Measurements from ENCODE around the gene WDFY3. TPM values are rescaled to one million over a fixed set of nuclear protein-coding genes. Genes with fewer than 3 reads are reported as not detected.
A peak's percentile ranks its signal among the peaks of the same experiment; 100 is the strongest.

WDFY3 gene
- total RNA-seq, 2 experiments from 2014 or later, result 0.09 to 0.38 TPM

DNA sequence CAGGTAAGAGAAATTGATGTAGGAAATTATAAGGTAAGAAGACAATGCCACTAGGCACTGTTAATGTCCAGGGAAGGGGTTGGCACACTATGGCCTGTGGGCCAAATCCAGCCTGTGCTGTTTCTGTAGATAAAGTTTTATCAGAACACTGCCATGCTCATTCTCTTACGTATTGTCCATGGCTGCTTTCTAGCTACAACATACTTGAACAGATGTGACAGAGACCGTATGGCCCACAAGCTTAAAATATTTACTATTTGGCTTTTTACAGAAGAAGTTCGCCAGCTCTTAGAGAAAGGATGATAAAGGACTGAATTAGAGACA lies 215.6 kb downstream of the WDFY3 start:
- H3K4me3 Mint-ChIP-seq, result no peak overlapping the region
- DNase-seq (no peak), ATAC-seq (no peak)
- H3K36me3 Mint-ChIP-seq (ENCODE audit: low read depth), result no peaks in the 10 kb centered on the region
- ChIA-PET POLR2A (no interaction called here), CTCF (interaction anchor here (0.7 to 3.1 kb wide), 6 partner anchors 20 to 539 kb away, joined by 3 to 17 read pairs (median 4); no protein-coding TSS in a partner anchor)
- no peaks in the 10 kb centered on the region for H3K27me3 Mint-ChIP-seq
- H3K4me1 Mint-ChIP-seq (ENCODE audit: low read depth), result no peaks in the 10 kb centered on the region
- H3K9me3 Mint-ChIP-seq, result no peaks in the 10 kb centered on the region
- intact Hi-C loops (cut with micrococcal nuclease), result loop anchor here (2.0 kb wide), 1 partner anchor 220 kb away; no protein-coding TSS in a partner anchor
- no peak overlapping the region for H3K27ac Mint-ChIP-seq
- TF ChIP-seq, protein P1, sequence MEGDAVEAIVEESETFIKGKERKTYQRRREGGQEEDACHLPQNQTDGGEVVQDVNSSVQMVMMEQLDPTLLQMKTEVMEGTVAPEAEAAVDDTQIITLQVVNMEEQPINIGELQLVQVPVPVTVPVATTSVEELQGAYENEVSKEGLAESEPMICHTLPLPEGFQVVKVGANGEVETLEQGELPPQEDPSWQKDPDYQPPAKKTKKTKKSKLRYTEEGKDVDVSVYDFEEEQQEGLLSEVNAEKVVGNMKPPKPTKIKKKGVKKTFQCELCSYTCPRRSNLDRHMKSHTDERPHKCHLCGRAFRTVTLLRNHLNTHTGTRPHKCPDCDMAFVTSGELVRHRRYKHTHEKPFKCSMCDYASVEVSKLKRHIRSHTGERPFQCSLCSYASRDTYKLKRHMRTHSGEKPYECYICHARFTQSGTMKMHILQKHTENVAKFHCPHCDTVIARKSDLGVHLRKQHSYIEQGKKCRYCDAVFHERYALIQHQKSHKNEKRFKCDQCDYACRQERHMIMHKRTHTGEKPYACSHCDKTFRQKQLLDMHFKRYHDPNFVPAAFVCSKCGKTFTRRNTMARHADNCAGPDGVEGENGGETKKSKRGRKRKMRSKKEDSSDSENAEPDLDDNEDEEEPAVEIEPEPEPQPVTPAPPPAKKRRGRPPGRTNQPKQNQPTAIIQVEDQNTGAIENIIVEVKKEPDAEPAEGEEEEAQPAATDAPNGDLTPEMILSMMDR (IDR thresholded peaks at IDR 0.05), result no peak

DNA sequence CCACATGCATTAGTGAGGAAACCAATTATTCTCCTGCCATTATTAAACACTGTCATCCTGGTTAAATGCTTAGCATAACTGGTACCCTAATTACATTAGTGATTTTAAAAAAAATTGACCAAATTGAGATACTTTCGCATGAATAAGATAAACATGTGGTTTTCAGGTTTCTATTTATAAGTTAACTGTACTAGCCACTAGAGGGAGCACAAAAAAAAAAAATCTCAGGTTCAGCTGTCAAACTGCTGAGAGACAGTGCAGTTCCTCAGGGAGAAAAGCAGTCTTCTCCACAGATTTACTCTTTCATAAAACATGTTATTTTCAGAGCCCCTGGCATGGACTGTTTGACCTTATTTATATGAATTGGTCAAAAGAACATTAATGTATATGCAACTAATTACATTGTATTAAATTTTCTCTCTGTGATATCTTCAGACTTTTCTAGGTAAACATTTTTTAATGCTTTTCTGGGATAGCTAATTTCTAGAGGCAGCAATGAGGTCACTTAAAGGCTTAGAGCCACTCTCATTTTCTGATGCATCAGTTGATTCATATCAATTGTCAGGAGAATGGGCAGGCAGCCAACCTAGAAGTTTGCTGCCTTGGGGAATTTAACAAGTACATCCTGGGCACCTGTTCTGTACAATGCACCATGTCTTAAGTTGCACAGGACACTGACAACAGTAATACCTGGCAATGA lies 216.1 kb downstream of the WDFY3 start:
- POLR2A ChIA-PET, result no interaction called here
- H3K4me3 Mint-ChIP-seq, result no peak overlapping the region
- H3K36me3 Mint-ChIP-seq (ENCODE audit: low read depth), result no peaks in the 10 kb centered on the region

DNA sequence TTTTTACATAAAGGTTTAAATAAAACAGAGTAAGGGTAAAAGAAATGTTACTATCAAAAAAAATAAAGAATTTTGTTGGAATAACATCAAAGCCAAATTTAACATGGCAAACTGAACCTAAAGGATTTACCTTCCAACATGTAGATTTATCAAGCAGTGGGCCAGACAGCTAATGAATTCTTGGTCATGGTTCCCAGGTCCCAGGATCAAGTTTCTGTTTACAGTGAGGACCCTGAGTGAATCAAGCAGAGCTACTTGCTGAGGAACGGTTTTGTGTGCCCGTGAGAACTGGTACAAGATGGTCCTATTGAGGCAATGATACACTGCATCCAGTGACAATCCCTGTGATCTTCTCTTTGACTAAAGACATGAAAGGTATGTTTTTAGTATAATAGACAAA lies 226.4 kb downstream of the WDFY3 start:
- Mint-ChIP-seq H3K9me3 (no peaks in the 10 kb centered on the region), H3K27me3 (peaks cover 3% of the 10 kb centered on the region), H3K27ac (no peak overlapping the region), H3K36me3 (ENCODE audit: low read depth) (no peaks in the 10 kb centered on the region), H3K4me3 (no peak overlapping the region), H3K4me1 (ENCODE audit: low read depth) (no peaks in the 10 kb centered on the region)
- ChIA-PET POLR2A (no interaction called here), CTCF (interaction anchor here (0.7 to 1.4 kb wide), 2 partner anchors 8 to 10 kb away, joined by 3 to 6 read pairs; no protein-coding TSS in a partner anchor)
- no peak for DNase-seq
- ATAC-seq, result no peak
- TF ChIP-seq, protein P1 (IDR thresholded peaks at IDR 0.05), result no peak
- intact Hi-C loops (cut with micrococcal nuclease), result no loop called here

More for the DNA sequence above, 216.1 kb downstream of the WDFY3 start:
- Mint-ChIP-seq H3K27me3 (no peaks in the 10 kb centered on the region), H3K27ac (no peak overlapping the region), H3K9me3 (no peaks in the 10 kb centered on the region), H3K4me1 (ENCODE audit: low read depth) (no peaks in the 10 kb centered on the region)
- intact Hi-C loops (cut with micrococcal nuclease), result loop anchor here (2.0 kb wide), 1 partner anchor 220 kb away; no protein-coding TSS in a partner anchor
- TF ChIP-seq, protein P1 (IDR thresholded peaks at IDR 0.05), result peak; percentile 70
- DNase-seq, result no peak
- CTCF ChIA-PET, result interaction anchor here (0.6 to 3.1 kb wide), 11 partner anchors 9 to 539 kb away, joined by 3 to 17 read pairs (median 4); partner anchors contain the start of gene WDFY3
- ATAC-seq, result no peak

DNA sequence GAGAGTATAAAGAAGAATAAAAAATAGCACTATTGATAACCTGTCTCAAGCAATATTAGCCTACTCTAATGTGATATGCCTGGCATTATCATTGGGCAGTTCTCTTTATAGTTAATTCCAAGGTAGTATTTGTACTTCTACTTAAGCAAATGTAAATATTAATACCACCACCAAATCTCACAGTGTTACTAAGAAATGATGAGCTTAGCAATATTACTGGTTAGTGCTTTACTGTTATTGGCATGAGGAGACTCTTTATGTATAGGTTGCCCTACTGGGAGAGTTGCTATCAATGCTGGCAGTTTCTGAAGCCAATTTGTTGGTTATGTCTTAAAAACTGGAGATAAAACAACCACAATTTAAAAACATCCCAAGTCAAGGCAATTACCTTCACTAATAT lies 227.9 kb downstream of the WDFY3 start:
- POLR2A ChIA-PET, result no interaction called here
- TF ChIP-seq, protein P1 (IDR thresholded peaks at IDR 0.05), result no peak
- DNase-seq (no peak), ATAC-seq (no peak)
- intact Hi-C loops (cut with micrococcal nuclease), result no loop called here
- no peak overlapping the region for H3K27ac Mint-ChIP-seq
- H3K36me3 Mint-ChIP-seq (ENCODE audit: low read depth), result no peaks in the 10 kb centered on the region
- H3K9me3 Mint-ChIP-seq, result no peaks in the 10 kb centered on the region
- H3K4me3 Mint-ChIP-seq, result no peak overlapping the region
- H3K27me3 Mint-ChIP-seq, result peaks cover 3% of the 10 kb centered on the region
- no peaks in the 10 kb centered on the region for H3K4me1 Mint-ChIP-seq (ENCODE audit: low read depth)
- CTCF ChIA-PET, result interaction anchor here (1.0 kb wide), 1 partner anchor 10 kb away, joined by 3 read pairs; no protein-coding TSS in a partner anchor

DNA sequence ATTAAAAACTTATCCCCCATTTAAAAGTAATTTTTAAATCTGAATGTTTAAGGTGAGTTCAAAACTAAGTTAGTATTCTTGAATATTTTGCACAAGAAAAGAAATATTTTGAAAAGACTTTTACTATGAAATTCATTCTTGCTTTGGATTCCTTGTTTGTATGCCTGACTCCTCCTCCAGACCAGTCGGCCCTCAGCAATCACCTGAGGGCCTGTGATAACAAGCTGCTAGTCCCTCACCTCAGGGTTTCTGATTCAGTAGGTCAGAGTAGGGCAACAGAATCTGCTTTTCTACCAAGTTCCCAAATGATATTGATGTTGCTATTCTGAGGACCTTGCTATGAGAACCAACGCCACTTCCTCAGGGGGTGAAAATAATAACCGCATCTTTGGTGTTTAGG lies 228.8 kb downstream of the WDFY3 start:
- ChIA-PET POLR2A (interaction anchor here (0.7 kb wide), 1 partner anchor 99 kb away, joined by 5 read pairs; no protein-coding TSS in a partner anchor), CTCF (no interaction called here)
- no peak for ATAC-seq
- Mint-ChIP-seq H3K4me3 (no peak overlapping the region), H3K27ac (no peak overlapping the region), H3K36me3 (ENCODE audit: low read depth) (no peaks in the 10 kb centered on the region), H3K4me1 (ENCODE audit: low read depth) (no peaks in the 10 kb centered on the region), H3K27me3 (peaks cover 1% of the 10 kb centered on the region), H3K9me3 (no peaks in the 10 kb centered on the region)
- intact Hi-C loops (cut with micrococcal nuclease), result no loop called here
- DNase-seq, result no peak
- TF ChIP-seq, protein P1 (IDR thresholded peaks at IDR 0.05), result no peak
